HG03280 (cell line): ENCODE measurements around the gene PPFIBP2.

Experiments used
- ATAC-seq: cut with Tn5 transposase; IDR thresholded peaks from one replicate; pipeline ENCODE4 v1.9.1; 2021; ENCODE audit warnings: mild to moderate bottlenecking, moderate library complexity; ENCODE audit not compliant: unreplicated experiment

PPFIBP2 gene

DNA sequence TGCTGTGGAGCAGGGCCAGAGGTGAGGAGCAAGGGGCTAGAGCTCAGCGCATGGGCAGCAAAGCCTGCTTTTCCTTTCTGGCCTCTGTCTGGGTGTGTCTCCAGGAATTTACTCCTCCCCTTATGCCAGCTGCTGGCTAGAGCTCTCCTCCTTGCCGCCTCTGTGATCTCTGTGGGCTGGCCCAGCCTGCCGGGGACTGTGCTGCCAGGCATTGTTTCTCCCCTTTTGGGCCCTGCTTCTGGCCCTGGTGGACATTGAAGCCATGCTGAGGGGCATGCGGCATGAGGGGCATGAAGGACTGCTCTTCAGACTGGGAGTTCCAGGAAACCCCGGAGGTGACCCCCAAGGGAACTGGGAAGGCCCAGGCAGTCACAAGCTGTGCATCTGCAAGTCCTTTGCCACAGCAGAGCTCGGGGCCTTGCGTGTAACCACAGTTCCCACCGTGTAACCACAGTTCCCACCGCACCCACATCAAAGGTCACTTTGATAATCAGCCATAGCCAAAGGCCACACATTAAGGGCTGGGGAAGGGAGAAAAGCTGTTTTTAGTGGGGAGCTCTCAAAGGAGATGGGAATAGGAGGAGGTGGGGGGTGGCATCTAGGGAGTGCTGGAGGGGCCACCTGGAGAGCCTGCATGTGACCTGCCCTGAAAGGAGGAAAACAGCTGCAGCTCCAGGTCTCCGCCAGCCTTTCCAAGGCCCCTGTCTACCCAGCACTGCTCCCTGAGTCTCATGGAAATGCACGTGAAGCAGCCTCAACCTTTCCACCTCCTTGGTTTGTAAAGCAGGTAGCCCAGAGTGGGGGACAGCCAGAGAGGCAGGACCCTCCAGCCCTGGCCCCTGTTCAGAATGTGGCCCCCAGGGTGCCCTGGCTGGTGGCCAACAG, 62.3 kb downstream of the PPFIBP2 start:
- no peak for ATAC-seq

DNA sequence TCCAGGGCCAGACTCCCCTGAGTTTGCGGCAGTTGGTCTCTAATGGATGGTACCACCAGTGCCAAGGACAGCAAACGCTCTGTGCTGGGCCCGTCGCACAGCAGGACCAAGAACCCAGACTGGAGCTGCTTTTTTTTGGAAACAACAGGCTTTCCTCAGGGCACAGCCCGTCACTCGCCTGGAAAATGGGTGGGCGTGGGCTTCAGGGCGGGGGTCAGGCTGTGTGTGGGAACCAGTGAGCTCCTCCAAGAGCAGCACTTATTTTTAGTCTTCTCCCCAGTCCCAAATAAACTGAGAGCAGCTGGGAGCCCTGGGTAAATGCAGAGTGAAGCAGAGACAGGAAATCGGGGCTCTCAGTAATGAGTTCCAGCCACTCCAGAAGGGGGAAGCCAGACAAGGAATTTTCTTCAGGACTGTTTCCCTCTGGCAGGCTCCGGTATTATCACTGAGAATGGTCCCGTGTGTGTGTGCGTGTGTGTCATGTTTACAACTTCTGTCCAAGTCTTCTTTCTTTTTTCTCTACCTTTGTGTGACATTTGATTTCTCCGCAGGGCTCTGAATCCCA, 63.0 kb downstream of the PPFIBP2 start:
- ATAC-seq: no peak

GRCh38 chr11:7577291-7578190, 63.7 kb downstream of the PPFIBP2 start:
- no peak for ATAC-seq

DNA sequence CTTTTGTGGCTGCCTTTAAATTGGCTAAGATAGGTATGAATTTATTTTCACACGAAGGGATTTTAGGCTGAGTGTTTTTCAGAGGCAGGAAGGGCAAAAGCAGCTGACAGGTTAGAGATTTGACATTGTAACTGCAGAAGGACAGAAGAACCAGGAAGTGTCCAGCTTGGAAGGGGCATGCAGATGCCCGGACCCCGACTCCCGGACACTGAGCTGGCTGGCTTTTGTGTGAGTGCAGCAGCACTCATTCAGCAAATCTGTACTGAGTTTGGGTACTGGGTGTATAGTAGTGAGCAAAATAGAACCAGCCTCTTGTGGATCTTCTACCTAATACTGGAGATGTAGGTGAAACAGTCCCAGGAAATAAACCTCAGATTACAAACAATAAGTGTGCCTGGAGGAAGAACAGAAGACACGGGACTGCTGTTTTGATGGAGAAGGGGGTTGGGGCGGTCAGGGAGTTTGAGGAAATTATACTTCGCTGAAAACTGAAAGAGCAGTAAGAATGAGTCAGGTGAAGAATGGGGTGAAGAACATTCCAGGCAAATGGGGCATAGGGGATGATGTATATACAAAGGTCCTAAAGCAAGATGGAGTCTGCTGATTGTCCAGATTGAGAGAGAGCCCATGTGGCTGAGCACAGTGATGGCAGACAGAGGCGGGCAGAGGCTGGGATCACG, 64.6 kb downstream of the PPFIBP2 start:
- no peak for ATAC-seq

GRCh38 chr11:7579361-7579791, 65.6 kb downstream of the PPFIBP2 start:
- no peak for ATAC-seq

DNA sequence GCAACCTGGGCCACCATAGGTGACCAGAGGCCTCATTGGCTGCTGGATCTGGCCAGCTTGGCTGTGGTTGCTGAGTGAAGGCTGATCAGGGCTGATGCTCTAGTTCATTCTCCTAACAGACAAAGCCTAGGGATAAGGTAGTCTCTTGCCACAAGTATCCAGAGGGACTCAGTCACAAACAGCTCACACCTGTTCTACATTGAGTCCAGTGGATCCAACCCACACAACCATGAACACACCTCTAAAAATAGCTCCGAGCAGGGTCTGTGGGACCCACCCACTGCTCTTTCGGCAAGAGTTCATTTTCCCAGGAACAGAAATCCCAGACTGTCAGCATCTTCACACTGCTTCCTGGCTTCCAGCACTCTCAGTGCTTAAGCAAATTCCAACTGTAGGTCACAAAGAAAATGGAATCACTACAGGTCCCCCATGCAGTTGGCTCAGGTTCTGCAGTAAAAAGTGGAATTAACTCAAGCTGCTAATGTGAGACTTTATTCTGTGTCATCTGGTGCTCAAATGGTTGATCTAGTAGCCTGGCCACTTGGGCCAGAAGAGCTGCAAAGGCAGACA, 67.3 kb downstream of the PPFIBP2 start:
- ATAC-seq: no peak

DNA sequence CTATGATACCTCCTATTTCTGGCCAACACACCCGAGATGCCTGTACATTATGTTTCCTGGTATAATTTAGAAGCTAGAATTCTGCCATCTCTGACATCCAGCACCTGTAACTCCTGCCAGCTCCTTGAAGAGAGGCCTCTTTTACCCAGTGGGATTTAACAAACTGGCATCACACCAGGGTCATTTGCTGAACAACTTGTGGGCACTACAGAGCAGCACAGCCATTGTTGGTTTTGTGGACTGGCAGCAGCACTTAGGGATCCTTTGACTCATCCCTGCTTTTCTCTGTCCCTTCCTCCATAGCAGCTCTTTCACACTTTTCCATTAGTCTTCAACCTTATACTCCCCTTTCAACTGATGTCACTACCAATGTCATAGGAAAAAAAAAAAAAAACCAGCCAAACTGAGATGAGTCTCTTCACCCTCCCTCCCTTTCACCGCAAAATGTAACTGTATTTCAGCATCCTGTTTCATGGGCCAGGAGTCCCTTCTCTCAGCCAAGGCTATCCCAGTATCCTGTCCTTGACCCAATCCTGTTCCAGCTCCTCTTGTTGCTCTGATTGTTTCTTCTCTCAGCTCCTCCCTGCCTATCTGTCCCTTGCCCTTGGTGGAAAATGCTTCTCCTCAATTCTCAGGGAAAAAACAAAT, 68.7 kb downstream of the PPFIBP2 start:
- ATAC-seq: no peak

DNA sequence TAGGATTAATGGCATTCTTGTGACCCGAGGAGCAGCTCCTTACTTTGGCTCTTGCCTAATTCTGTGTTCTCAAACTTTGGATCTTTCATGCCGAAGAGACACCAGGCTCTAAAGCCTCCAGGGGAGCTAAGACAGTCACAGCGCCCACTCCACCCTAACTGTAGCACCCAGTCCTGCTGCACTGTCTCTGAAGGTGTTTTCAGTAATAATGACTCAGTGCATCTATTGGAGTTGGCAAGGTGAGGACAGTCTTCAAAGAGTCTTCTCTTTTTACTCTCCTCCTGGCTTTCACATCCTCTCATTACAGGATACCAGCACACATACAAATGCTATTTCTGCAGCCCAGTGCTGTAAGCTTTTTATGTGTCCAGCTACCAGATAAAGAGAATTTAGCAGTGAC, 69.4 kb downstream of the PPFIBP2 start:
- ATAC-seq: no peak

GRCh38 chr11:7584910-7585309, 71.1 kb downstream of the PPFIBP2 start:
- ATAC-seq: no peak

GRCh38 chr11:7585816-7586215, 72.0 kb downstream of the PPFIBP2 start:
- no peak for ATAC-seq

DNA sequence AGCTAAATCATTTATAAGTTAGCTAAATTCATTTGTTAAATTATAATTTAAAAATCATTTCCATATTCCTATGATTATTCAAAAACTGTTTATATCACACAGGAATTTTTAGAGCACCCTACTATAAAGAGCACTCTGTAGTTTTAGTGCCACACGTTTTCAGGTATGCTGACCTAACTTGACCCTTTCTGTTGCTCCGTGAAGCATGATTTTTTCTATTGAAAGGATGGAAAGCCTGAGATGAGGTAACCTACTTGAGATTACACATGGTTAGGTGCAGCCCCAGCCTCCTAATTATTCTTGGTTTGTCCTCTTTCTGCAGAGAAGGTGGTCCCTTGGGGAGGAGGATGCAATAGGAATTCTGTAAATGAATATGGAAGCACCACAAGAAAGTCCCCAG, 72.6 kb downstream of the PPFIBP2 start:
- ATAC-seq: no peak

DNA sequence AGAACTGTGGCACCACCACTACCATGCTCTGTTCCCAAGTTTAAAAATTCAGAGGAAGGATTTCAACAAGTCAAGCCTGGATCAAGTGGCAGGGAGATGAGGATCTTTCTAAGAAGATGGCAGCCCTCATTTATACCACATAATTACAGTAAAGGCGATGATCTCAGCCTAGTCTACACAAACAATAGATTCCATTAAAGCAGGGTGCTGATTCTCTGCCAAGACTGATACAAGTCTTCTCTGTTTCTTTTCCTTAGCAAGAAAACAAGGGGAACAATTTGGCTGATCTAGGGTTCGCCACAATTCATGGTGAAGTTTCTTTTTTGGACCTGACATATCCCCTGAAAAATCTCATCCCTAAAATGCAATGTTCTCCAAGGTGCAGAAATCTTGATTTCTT, 73.9 kb downstream of the PPFIBP2 start:
- no peak for ATAC-seq

GRCh38 chr11:7589861-7590260, 76.1 kb downstream of the PPFIBP2 start:
- ATAC-seq: no peak

DNA sequence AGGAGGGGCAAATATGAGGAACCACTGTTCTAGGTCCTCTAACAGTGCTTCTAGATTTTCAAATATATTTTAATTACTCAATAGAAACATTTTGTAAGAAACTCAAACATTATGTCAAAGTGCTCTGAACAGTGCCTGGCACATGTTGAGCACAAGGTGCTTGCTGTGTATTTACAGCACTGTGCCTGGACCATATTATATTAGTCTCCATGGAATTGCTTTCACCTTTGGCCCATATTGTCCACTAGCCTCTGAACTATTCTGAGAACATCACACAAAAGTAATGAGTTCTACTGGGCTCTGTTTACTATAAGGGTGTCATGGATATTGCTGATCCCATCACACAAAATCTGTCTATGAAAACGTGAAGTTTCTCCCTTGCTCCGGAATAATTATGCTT, 76.7 kb downstream of the PPFIBP2 start:
- ATAC-seq: no peak

DNA sequence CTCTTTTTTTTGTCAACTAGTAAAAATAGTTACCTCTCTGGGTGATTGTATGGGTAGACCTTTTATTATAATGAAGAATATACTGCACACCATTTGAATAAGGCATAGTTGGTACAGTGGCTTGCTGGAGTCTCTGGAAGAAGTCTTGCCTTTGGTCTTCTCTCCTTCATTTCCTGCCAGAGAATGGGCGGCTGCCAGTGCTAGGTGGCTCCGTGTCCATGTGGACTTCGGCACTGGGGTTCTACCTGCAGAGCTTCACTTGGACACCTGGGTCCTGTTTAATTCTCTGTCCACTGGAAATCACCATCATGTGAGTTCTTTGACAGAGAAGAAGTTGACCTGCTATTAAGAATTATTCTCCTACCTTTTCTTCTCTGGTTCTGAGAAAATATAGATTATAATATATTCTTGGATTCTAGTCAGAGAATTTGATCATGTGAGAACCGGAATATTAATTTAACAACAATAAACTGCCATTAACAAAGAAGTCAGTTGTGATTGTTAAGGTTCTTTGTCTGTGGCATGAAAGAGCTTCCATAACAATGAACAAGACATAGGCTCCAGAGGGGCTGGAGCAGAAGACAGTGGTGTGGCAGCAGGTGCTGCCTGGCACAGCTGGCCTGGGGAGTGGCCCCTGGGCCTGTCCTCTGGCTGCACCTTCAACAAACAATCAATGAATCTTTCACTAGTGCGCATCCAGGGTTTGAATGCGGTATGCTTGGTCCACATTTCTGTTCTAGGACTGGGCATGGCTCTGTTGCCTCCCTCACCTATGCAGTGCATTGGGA, 77.5 kb downstream of the PPFIBP2 start:
- ATAC-seq: no peak

GRCh38 chr11:7591987-7592386, 78.2 kb downstream of the PPFIBP2 start:
- no peak for ATAC-seq

DNA sequence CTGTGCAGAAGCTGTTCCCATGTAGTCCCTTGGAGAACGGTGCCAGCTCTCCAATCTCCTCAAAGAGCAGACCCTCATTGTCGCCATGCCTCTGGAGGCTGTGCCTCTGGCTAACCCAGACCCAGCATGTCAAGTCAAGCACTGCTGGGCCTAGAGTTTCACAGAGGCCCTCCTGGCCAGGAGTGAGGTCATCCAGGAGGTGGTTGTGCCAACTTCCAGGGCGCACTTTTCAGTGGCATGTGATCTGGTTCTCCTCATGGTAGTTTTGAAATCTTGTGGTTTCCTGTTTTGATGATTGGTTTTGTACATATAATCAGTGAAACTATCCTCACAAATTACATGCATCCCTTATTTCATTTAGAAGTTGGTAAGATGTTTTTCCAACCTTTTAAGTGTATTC, 78.9 kb downstream of the PPFIBP2 start:
- no peak for ATAC-seq

- ATAC-seq: no peak
Measured at GRCh38 chr11:7593481-7593880, 79.7 kb downstream of the PPFIBP2 start.
